Endothelial cell of umbilical vein (primary cell): ENCODE data around the gene GOLPH3. TPM values are rescaled to one million over a fixed set of nuclear protein-coding genes. Genes with fewer than 3 reads are reported as not detected.

Source experiments
- BruUV-seq: library from RNA; stranded (reverse); fragments of 400-500 nt; replicated peaks from 2 replicates; lab custom pipeline; 2021; lab: Mats Ljungman, UMichigan
- CTCF ChIA-PET: fragments of 300-600, 350-600 bp; sonication (Branson Sonifier 250); formaldehyde crosslinking; loops from one replicate; lab custom pipeline; 2021; ENCODE audit warnings: antibody characterized with exemption, inconsistent platforms; lab: Charles Lee
- POLR2A ChIA-PET: fragments of 300-600, 350-600 bp; sonication (Branson Sonifier 250); formaldehyde crosslinking; loops from one replicate; lab custom pipeline; 2021; ENCODE audit warnings: antibody characterized with exemption, inconsistent platforms; lab: Charles Lee
- DNase-seq: peaks from one replicate; pipeline ENCODE4 v3.0.0-alpha.2; 2011; ENCODE audit warnings: low read depth, low spot score
- FAIRE-seq: peaks from 2 replicates; lab custom pipeline; 2011; peaks lifted over from hg19 to GRCh38; lab: Jason Lieb, UNC
- H2AFZ ChIP-seq: 2 replicates; pipeline ENCODE4 v1.6.0; 2012; ENCODE audit warnings: low read depth, low read length, control low read depth, inconsistent platforms
- H3K27ac ChIP-seq: 2 replicates; pipeline ENCODE4 v1.5.1; 2011; ENCODE audit warnings: low read depth, mild to moderate bottlenecking, control low read depth, low read length, moderate library complexity; ENCODE audit not compliant: insufficient read depth
- H3K27me3 ChIP-seq, 2 experiments: 2 replicates each; pipeline versions ENCODE4 v1.6.0 to v1.6.1; 2011; ENCODE audit warnings: low read length in 2 of 2, mixed read lengths in 1 of 2; ENCODE audit not compliant: control insufficient read depth in 2 of 2, insufficient read depth in 2 of 2
- H3K36me3 ChIP-seq, 2 experiments: 2 replicates in 1 of 2; 3 replicates in 1 of 2; pipeline ENCODE4 v1.5.1; 2011; ENCODE audit warnings: low read length in 2 of 2, mild to moderate bottlenecking in 1 of 2, moderate library complexity in 1 of 2; ENCODE audit not compliant: control insufficient read depth in 2 of 2, insufficient read depth in 2 of 2; ENCODE audit errors: extremely low read depth in 1 of 2
- H3K4me1 ChIP-seq: 3 replicates; pipeline ENCODE4 v1.5.1; 2011; ENCODE audit warnings: mild to moderate bottlenecking, low read length; ENCODE audit not compliant: control insufficient read depth, insufficient read depth; ENCODE audit errors: extremely low read depth
- H3K4me2 ChIP-seq: 2 replicates; pipeline ENCODE4 v1.6.1; 2011; ENCODE audit warnings: low read length, control low read depth, mixed read lengths; ENCODE audit not compliant: insufficient read depth
- H3K4me3 ChIP-seq, 3 experiments: fragments of 200-600 bp in 1 of 3; sonication (generic), shearing (Covaris generic) in 1 of 3; replicated peaks in 1 of 3; 2 replicates each; pipeline ENCODE4 v1.5.1; 2011 to 2016; ENCODE audit warnings: control low read depth in 3 of 3, low read length in 3 of 3, mild to moderate bottlenecking in 2 of 3, inconsistent platforms in 1 of 3, low read depth in 1 of 3, moderate library complexity in 1 of 3; ENCODE audit not compliant: insufficient read depth in 1 of 3
- H3K79me2 ChIP-seq: 2 replicates; pipeline ENCODE4 v1.6.0; 2012; ENCODE audit warnings: low read length, inconsistent platforms; ENCODE audit not compliant: control insufficient read depth, insufficient read depth
- H3K9ac ChIP-seq: replicated peaks from 2 replicates; pipeline ENCODE3; 2011; ENCODE audit warnings: low read length, control low read depth; ENCODE audit not compliant: insufficient read depth; ENCODE audit errors: extremely low read depth
- H3K9me1 ChIP-seq: replicated peaks from 3 replicates; pipeline ENCODE4 v1.6.0; 2011; ENCODE audit warnings: mild to moderate bottlenecking, low read length; ENCODE audit not compliant: control insufficient read depth, insufficient read depth; ENCODE audit errors: extremely low read depth
- H3K9me3 ChIP-seq: replicated peaks from 2 replicates; pipeline ENCODE4 v1.5.1; 2012; ENCODE audit warnings: low read length, inconsistent platforms; ENCODE audit not compliant: control insufficient read depth, insufficient read depth
- H4K20me1 ChIP-seq: replicated peaks from 2 replicates; pipeline ENCODE3; 2011; ENCODE audit warnings: mild to moderate bottlenecking, low read length; ENCODE audit not compliant: control insufficient read depth, insufficient read depth; ENCODE audit errors: extremely low read depth
- EZH2 ChIP-seq: IDR thresholded peaks from 2 replicates; pipeline ENCODE4 v1.6.1; 2012; ENCODE audit warnings: borderline replicate concordance, low read depth, mild to moderate bottlenecking, moderate library complexity, low read length, inconsistent platforms; ENCODE audit not compliant: severe bottlenecking
- FOS ChIP-seq: IDR thresholded peaks from 2 replicates; pipeline ENCODE4 v1.6.1; 2011; ENCODE audit warnings: mild to moderate bottlenecking, low read length, moderate library complexity, borderline replicate concordance; ENCODE audit not compliant: insufficient read depth
- GATA2 ChIP-seq: IDR thresholded peaks from 2 replicates; pipeline ENCODE4 v1.7.0; 2011; ENCODE audit warnings: low read depth, mild to moderate bottlenecking, moderate library complexity, mixed read lengths, low read length; ENCODE audit not compliant: insufficient read length, insufficient read depth
- JUN ChIP-seq: IDR thresholded peaks from 2 replicates; pipeline ENCODE4 v1.6.1; 2011; ENCODE audit warnings: borderline replicate concordance, low read depth; ENCODE audit not compliant: insufficient read length, insufficient read depth
- MYC ChIP-seq: IDR thresholded peaks from one replicate; pipeline ENCODE4 v1.6.1; 2011; ENCODE audit warnings: mild to moderate bottlenecking, low read depth, low read length
- POLR2A ChIP-seq: IDR thresholded peaks from 2 replicates; pipeline ENCODE4 v1.6.1; 2012; ENCODE audit warnings: low read depth, mild to moderate bottlenecking, control low read depth, low read length
- POLR2AphosphoS5 ChIP-seq: IDR thresholded peaks from 2 replicates; pipeline ENCODE4 v1.6.1; 2012; ENCODE audit warnings: low read depth, mild to moderate bottlenecking, control low read depth, low read length, moderate library complexity; ENCODE audit not compliant: insufficient read depth
- dilution Hi-C: fragments of 300-500 bp; cut with MboI; formaldehyde crosslinking; loops from one replicate; pipeline ENCODE4 v1.15.0; 2019; ENCODE audit warnings: low sequenced_read_pairs; ENCODE audit not compliant: extremely low pct_ligation_motif_present
- intact Hi-C: fragments of 100-400 bp; cut with micrococcal nuclease; formaldehyde crosslinking; loops from one replicate; pipeline ENCODE4 v1.10.0; 2022
- polyA plus RNA-seq, 4 experiments: library from polyadenylated mRNA; depleted of rRNA in 3 of 4; stranded (reverse) in 3 of 4; unstranded in 1 of 4; fragments of >200 nt; gene quantifications; 2 replicates each; pipeline versions ENCODE4 v1.2.1 to v1.2.3, GENCODE V29; 2011 to 2012; ENCODE audit warnings: missing spikeins in 1 of 4
- total RNA-seq: library from RNA; stranded (reverse); gene quantifications from 2 replicates; pipeline ENCODE4 v1.2.3, GENCODE V29; 2021
- TF ChIP-seq, protein P1 (sequence below): IDR thresholded peaks from 2 replicates; pipeline ENCODE4 v1.6.1; 2011; ENCODE audit not compliant: insufficient read depth, insufficient read length
- TF ChIP-seq, protein P2 (sequence below), 2 donors: IDR thresholded peaks; 1 replicate in 1 of 2; 2 replicates in 1 of 2; pipeline ENCODE4 v1.5.1; 2011; ENCODE audit warnings: low read length in 2 of 2, mild to moderate bottlenecking in 2 of 2, moderate library complexity in 2 of 2, control low read depth in 1 of 2, inconsistent platforms in 1 of 2, low read depth in 1 of 2; ENCODE audit not compliant: insufficient read depth in 1 of 2; ENCODE audit errors: extremely low read depth in 1 of 2

The GOLPH3 gene
- total and polyA plus RNA-seq, 2 donors (not counting 3 experiments of a cell fraction or from before 2014, with no cell fraction given): 38.1 to 70.2 TPM

DNA sequence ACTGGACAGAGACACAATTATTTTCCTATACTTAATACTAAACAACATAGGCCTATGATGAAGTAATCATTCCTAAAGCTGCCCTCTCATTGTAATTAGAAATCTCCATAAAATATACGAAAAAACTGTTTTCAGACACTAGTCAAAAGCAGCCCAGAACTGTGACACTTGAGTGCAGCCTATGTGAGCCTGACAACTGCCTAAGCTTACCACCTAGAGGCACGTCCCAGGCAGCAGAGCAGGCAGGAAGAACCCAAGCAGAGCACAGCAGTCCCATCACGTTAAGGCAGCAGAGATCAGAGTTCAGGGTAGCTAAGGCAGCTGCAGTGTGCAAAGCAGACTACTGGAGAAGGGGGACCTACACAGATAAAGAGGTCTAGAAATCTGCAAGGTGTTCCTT lies 46.4 kb downstream of the GOLPH3 start:
- Histone ChIP-seq H3K4me3 (no peak overlapping the region), H3K36me3 (peaks cover 3 to 12% of the 10 kb centered on the region in 2 experiments), H3K9me3 (no peaks in the 10 kb centered on the region), H3K27ac (no peak overlapping the region), H3K9me1 (no peaks in the 10 kb centered on the region), H4K20me1 (peaks cover 11% of the 10 kb centered on the region), H3K27me3 (no peaks in the 10 kb centered on the region), H3K4me1 (no peaks in the 10 kb centered on the region), H2AFZ (no peak overlapping the region), H3K4me2 (no peak overlapping the region), H3K79me2 (peaks cover 68% of the 10 kb centered on the region), H3K9ac (no peak overlapping the region)
- ChIA-PET CTCF (interaction anchor here (1.1 to 1.6 kb wide), 2 partner anchors 8 to 13 kb away, joined by 4 to 6 read pairs; no protein-coding TSS in a partner anchor), POLR2A (no interaction called here)
- FAIRE-seq (no peak), DNase-seq (no peak)
- TF ChIP-seq GATA2 (no peak), POLR2A (no peak), MYC (no peak), EZH2 (no peak), JUN (no peak), POLR2AphosphoS5 (no peak), FOS (no peak)
- TF ChIP-seq, protein P1, sequence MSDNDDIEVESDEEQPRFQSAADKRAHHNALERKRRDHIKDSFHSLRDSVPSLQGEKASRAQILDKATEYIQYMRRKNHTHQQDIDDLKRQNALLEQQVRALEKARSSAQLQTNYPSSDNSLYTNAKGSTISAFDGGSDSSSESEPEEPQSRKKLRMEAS: no peak
- TF ChIP-seq, protein P2, sequence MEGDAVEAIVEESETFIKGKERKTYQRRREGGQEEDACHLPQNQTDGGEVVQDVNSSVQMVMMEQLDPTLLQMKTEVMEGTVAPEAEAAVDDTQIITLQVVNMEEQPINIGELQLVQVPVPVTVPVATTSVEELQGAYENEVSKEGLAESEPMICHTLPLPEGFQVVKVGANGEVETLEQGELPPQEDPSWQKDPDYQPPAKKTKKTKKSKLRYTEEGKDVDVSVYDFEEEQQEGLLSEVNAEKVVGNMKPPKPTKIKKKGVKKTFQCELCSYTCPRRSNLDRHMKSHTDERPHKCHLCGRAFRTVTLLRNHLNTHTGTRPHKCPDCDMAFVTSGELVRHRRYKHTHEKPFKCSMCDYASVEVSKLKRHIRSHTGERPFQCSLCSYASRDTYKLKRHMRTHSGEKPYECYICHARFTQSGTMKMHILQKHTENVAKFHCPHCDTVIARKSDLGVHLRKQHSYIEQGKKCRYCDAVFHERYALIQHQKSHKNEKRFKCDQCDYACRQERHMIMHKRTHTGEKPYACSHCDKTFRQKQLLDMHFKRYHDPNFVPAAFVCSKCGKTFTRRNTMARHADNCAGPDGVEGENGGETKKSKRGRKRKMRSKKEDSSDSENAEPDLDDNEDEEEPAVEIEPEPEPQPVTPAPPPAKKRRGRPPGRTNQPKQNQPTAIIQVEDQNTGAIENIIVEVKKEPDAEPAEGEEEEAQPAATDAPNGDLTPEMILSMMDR (IDR thresholded peaks at IDR 0.05; ENCODE audit: extremely low read depth in 1 of 2, insufficient read depth in 1 of 2, low read depth in 1 of 2, low read length in 2 of 2): no peak
- intact Hi-C loops: no loop called here
- dilution Hi-C loops: no loop called here
- no TSS peak for BruUV-seq
